Sigmoid colon (tissue), 7 donors: Measurements from ENCODE around the gene SLC13A3. TPM values are rescaled to one million over a fixed set of nuclear protein-coding genes. Genes with fewer than 3 reads are reported as not detected.

Experiments used
- DNase-seq: peaks from one replicate; pipeline ENCODE4 v3.0.0-alpha.2; 2019
- H3K27ac ChIP-seq, 4 donors: fragments of 200-600 bp; sonication (generic); one replicate each; pipeline ENCODE4 v1.5.1; 2016 to 2019; ENCODE audit warnings: mild to moderate bottlenecking in 1 of 4
- H3K27me3 ChIP-seq, 3 donors: fragments of 200-600 bp; sonication (generic); one replicate each; pipeline ENCODE4 v1.5.1; 2019; ENCODE audit warnings: mild to moderate bottlenecking in 1 of 3
- H3K36me3 ChIP-seq, 4 donors: fragments of 200-600 bp; sonication (generic); one replicate each; pipeline ENCODE4 v1.5.1; 2016 to 2019
- H3K4me1 ChIP-seq, 4 donors: fragments of 200-600 bp; sonication (generic); one replicate each; pipeline ENCODE4 v1.5.1; 2017 to 2019
- H3K4me3 ChIP-seq, 4 donors: fragments of 200-600 bp; sonication (generic); one replicate each; pipeline ENCODE4 v1.5.1; 2017 to 2019; ENCODE audit warnings: mild to moderate bottlenecking in 2 of 4, moderate library complexity in 1 of 4
- H3K9me3 ChIP-seq, 4 donors: fragments of 200-600 bp in 3 of 4; sonication (generic) in 3 of 4; one replicate each; pipeline versions ENCODE4 v1.5.1 to v1.6.1; 2013 to 2019
- CTCF ChIP-seq, 4 experiments: fragments of 450-650 bp in 3 of 4; fragments of 200-600 bp in 1 of 4; IDR thresholded peaks; one replicate each; pipeline ENCODE4 v1.5.1; 2016 to 2019; ENCODE audit warnings: antibody characterized with exemption in 4 of 4, mild to moderate bottlenecking in 3 of 4, moderate library complexity in 2 of 4
- EP300 ChIP-seq, 4 donors: sonication (generic); formaldehyde crosslinking; IDR thresholded peaks; one replicate each; pipeline ENCODE4 v1.6.1; 2017; ENCODE audit warnings: antibody characterized with exemption in 4 of 4
- POLR2A ChIP-seq, 2 donors: fragments of 450-650 bp; IDR thresholded peaks; one replicate each; pipeline ENCODE4 v1.6.1; 2016; ENCODE audit warnings: antibody characterized with exemption in 2 of 2, mild to moderate bottlenecking in 2 of 2, moderate library complexity in 2 of 2
- POLR2AphosphoS5 ChIP-seq, 4 donors: sonication (generic); formaldehyde crosslinking; IDR thresholded peaks; one replicate each; pipeline ENCODE4 v1.6.1; 2017; ENCODE audit warnings: antibody characterized with exemption in 4 of 4
- WGBS, 2 donors: extraction: QIAGEN DNeasy Blood & Tissue Kit; methylation state at CpG; one replicate each; pipeline ENCODE4 v1.1.7; 2013; 5-methylcytosine and 5-hydroxymethylcytosine counted together
- intact Hi-C: fragments of 100-400 bp; cut with DNase I; formaldehyde crosslinking; loops from one replicate; pipeline ENCODE4 v1.15.1; 2023
- polyA plus RNA-seq, 3 donors: library from polyadenylated mRNA; stranded (reverse); fragments of 200-250 nt; gene quantifications; one replicate each; pipeline ENCODE4 v1.2.3, GENCODE V29; 2013
- total RNA-seq, 4 donors: library from RNA; depleted of rRNA; stranded (reverse); fragments of >200 nt; gene quantifications; one replicate each; pipeline ENCODE4 v1.1.0, GENCODE V29; 2016
- donor health status: healthy with polysubstance abuse.
- donor health status: Bipolar disorder and iron deficiency.
- donor health status: healthy.

The SLC13A3 gene
- total and polyA plus RNA-seq, 7 donors, result 0.48 to 4.2 (median 1.1) TPM; not detected in 2

DNA sequence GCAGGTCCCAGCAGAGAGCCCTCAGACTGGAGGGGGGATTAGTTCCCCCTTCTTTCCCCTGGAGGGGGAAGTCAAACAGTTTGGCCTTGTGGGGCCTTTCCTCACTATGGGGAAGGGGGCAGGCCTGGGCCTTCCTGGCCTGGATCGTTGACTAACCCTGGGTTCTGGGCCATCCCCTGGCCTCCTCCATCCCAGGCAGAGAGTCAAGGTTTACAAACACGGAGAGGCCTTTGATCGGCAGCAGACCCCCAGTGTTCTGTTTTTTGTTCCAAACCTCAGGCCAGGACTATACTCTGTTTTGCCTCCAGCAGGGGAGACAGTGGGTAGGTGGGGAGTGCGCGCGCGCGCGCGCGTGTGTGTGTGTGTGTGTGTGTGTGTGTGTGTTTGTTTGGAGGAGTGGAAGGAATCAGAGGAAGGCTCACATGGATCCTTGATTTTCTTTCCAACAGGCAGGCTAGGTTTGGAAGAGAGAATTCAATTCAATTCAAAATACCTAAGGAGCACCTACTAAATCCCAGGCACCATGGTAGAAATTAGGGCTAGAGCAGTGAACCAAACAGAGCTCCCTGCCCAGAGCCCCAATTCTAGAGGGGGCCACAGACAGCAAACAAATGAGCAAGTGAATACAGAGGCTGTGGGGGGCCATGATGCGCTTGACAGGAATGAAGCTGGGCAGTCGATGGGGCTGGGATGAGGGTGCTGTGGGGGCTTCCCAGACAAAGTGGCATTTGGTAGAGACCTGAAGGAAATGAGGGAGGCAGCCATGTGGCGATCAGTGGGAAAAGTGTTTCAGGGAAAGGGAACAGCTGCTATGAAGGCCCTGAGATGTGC, 23.2 kb upstream of the SLC13A3 start:
- Histone ChIP-seq H3K4me3 (no peak overlapping the region), H3K9me3 (peaks cover 0 to 4% (median under 1%) of the 10 kb centered on the region in 4 donors), H3K27ac (no peak overlapping the region), H3K36me3 (peaks cover 0 to under 1% (median 0%) of the 10 kb centered on the region in 4 donors), H3K27me3 (no peaks in the 10 kb centered on the region), H3K4me1 (no peaks in the 10 kb centered on the region)
- TF ChIP-seq POLR2AphosphoS5 (IDR thresholded peaks at IDR 0.05), result no peak
- TF ChIP-seq EP300 (IDR thresholded peaks at IDR 0.05), result no peak
- TF ChIP-seq POLR2A (IDR thresholded peaks at IDR 0.05), result no peak
- TF ChIP-seq CTCF (IDR thresholded peaks at IDR 0.05), result no peak
- intact Hi-C loops, result no loop called here
- 74 to 76% methylated on average over 14 of the region's 14 CpGs for WGBS, 2 donors
- DNase-seq, result no peak

DNA sequence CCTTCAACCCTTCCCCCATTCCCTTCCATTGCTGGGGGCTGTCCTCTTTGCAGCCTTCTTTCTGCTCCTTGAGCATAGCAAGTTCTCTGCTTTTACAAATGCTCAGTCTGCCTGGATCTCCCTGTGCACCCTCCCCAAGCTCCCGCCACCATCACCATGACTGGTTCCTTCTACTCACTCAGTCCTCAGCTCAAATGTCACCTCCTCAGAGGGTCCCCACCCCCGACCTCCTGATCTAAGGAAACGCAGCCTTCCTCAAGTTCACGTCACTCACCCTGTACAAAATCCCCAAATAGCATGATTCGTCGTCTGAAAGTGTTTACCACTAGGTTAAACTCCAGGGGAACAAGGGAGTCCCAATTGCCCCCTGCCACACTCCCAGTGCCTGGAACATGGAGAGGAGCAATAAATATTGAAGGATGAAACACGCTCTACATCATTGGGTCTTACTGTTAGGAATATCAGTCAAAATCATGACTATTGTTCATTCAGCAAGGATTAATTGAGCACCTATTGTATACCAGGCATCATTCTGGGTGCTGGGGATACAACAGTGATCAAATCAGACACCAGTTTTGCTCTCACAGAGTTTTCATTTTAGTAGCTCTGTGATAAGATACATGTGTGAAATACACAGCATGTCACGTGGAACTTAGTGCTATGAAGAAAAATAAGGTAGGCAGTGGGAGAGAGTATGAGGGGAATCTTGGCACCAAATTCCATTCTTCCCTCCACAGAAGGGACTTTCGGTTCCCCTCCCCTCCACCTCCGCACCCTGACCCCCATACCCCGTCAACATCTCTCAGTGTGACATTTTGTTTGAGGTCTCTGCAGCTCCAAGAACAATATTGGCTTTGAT, 22.4 kb upstream of the SLC13A3 start:
- TF ChIP-seq CTCF (IDR thresholded peaks at IDR 0.05) (no peak), POLR2AphosphoS5 (IDR thresholded peaks at IDR 0.05) (no peak), EP300 (IDR thresholded peaks at IDR 0.05) (no peak), POLR2A (IDR thresholded peaks at IDR 0.05) (no peak)
- Histone ChIP-seq H3K4me1 (no peaks in the 10 kb centered on the region), H3K36me3 (peaks cover 0 to 3% (median 0%) of the 10 kb centered on the region in 4 donors), H3K27ac (no peak overlapping the region), H3K4me3 (no peak overlapping the region), H3K9me3 (peaks cover 0 to 4% (median under 1%) of the 10 kb centered on the region in 4 donors), H3K27me3 (no peaks in the 10 kb centered on the region)
- intact Hi-C loops, result no loop called here
- no peak for DNase-seq
- 89% methylated on average over 11 of the region's 11 CpGs for WGBS, 2 donors

- H3K27ac ChIP-seq, result no peak overlapping the region
- H3K4me1 ChIP-seq, result no peaks in the 10 kb centered on the region
- no peak overlapping the region for H3K4me3 ChIP-seq
- H3K27me3 ChIP-seq, result no peaks in the 10 kb centered on the region
- no peak for DNase-seq
- peaks cover 0 to 4% (median under 1%) of the 10 kb centered on the region in 4 donors for H3K9me3 ChIP-seq
- TF ChIP-seq CTCF (IDR thresholded peaks at IDR 0.05) (no peak), POLR2A (IDR thresholded peaks at IDR 0.05) (no peak), POLR2AphosphoS5 (IDR thresholded peaks at IDR 0.05) (no peak), EP300 (IDR thresholded peaks at IDR 0.05) (no peak)
- WGBS, 2 donors, result 93 to 94% methylated on average over 5 of the region's 5 CpGs
- intact Hi-C loops, result no loop called here
- peaks cover 0 to 3% (median 0%) of the 10 kb centered on the region in 4 donors for H3K36me3 ChIP-seq
Observed at GRCh38 chr20:46672543-46673148, 21.4 kb upstream of the SLC13A3 start.

DNA sequence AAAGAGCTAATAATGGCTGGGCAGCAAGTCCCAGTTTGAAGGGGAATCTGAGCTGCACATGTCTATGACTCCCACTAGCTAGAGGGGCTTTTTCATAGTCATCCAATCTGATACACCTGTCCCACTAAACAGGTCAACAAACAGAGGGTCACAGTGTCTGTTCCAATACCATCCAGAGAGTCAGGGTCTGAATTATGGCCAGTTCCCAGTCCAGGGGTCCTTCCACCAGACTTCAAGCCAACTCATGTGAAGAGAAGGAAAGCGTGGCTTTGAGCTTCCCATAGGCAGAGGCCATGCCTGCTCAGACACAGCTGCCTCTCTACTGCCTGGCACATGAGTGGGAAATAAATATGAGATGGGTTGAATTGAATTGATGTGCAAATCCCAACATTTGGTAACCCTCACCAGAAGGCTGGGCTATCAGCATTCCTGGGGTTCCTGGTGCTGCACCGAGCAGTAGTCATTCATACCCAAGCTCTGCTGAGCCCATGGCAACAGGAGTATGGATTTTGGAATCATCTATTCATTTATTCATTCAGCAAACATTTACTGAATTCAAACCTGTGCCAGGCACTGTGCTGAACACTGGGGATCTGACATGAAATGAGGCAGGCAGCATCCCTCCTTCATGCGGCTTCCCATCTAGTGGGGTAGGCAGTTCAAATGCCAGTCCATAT, 20.7 kb upstream of the SLC13A3 start:
- H3K4me1 ChIP-seq, result no peaks in the 10 kb centered on the region
- H3K4me3 ChIP-seq, result no peak overlapping the region
- WGBS, 2 donors, result 94 to 96% methylated on average over 3 of the region's 3 CpGs
- intact Hi-C loops, result no loop called here
- no peak overlapping the region for H3K27ac ChIP-seq
- no peaks in the 10 kb centered on the region for H3K27me3 ChIP-seq
- no peak for TF ChIP-seq POLR2A (IDR thresholded peaks at IDR 0.05)
- no peak for TF ChIP-seq EP300 (IDR thresholded peaks at IDR 0.05)
- TF ChIP-seq CTCF (IDR thresholded peaks at IDR 0.05), result no peak
- TF ChIP-seq POLR2AphosphoS5 (IDR thresholded peaks at IDR 0.05), result no peak
- no peak for DNase-seq
- peaks cover 0 to 4% (median under 1%) of the 10 kb centered on the region in 4 donors for H3K9me3 ChIP-seq
- peaks cover 0 to 3% (median 0%) of the 10 kb centered on the region in 4 donors for H3K36me3 ChIP-seq
